K562 (cell line): ENCODE data around the gene ETS2. TPM values are rescaled to one million over a fixed set of nuclear protein-coding genes. Genes with fewer than 3 reads are reported as not detected.

Experiments used
- BCL6 ChIP-seq: fragments of 250-450 bp; sonication (Bioruptor Pico); IDR thresholded peaks from 2 replicates; pipeline ENCODE4 v1.4.0; 2020
- BHLHE40 ChIP-seq: IDR thresholded peaks from 2 replicates; pipeline ENCODE4 v1.6.1; 2011; ENCODE audit warnings: low read length, improper control_type of control experiment
- CAMTA2 ChIP-seq: fragments of 250-450 bp; sonication (Bioruptor Pico); conservative IDR thresholded peaks from 2 replicates; pipeline ENCODE4 v1.5.1; 2022
- CREM ChIP-seq: IDR thresholded peaks from 2 replicates; pipeline ENCODE4 v1.6.1; 2014; ENCODE audit warnings: antibody characterized with exemption, low read depth
- JUND ChIP-seq, 2 experiments: IDR thresholded peaks; 2 replicates in 1 of 2; 3 replicates in 1 of 2; pipeline ENCODE4 v1.6.1; 2011; ENCODE audit warnings: borderline replicate concordance in 2 of 2, low read depth in 2 of 2, low read length in 2 of 2, improper control_type of control experiment in 1 of 2, missing biosample characterization in 1 of 2, missing genetic modification characterization in 1 of 2, missing genetic modification reagents in 1 of 2
- NFE2 ChIP-seq: IDR thresholded peaks from 2 replicates; pipeline ENCODE4 v1.6.1; 2014; ENCODE audit warnings: antibody characterized with exemption, low read depth
- NRF1 ChIP-seq, 2 experiments: fragments of 450-650 bp; IDR thresholded peaks in 1 of 2; conservative IDR thresholded peaks in 1 of 2; 2 replicates each; pipeline ENCODE4 v1.6.1; 2014; ENCODE audit warnings: mild to moderate bottlenecking in 2 of 2
- SMARCA4 ChIP-seq: fragments of 450-650 bp; IDR thresholded peaks from 2 replicates; pipeline ENCODE4 v1.6.1; 2016
- TGIF2 ChIP-seq: sonication (generic); formaldehyde crosslinking; IDR thresholded peaks from 2 replicates; pipeline ENCODE4 v1.8.1; 2022; ENCODE audit warnings: mild to moderate bottlenecking, missing genetic modification reagents, moderate library complexity
- ZNF639 ChIP-seq, 2 experiments: fragments of 200-800 bp in 1 of 2; sonication (Bioruptor generic) in 1 of 2; sonication (generic) in 1 of 2; formaldehyde crosslinking in 1 of 2; IDR thresholded peaks in 1 of 2; conservative IDR thresholded peaks in 1 of 2; 2 replicates each; pipeline versions ENCODE4 v1.5.0 to v1.6.1; 2016 to 2020; ENCODE audit warnings: missing compliant biosample characterization in 1 of 2, missing genetic modification characterization in 1 of 2, missing genetic modification reagents in 1 of 2
- polyA plus RNA-seq, 8 experiments: library from polyadenylated mRNA; depleted of rRNA in 4 of 8; stranded (reverse) in 5 of 8; unstranded in 3 of 8; fragments of >200 nt; fragmentation: Nextera tagmentation in 2 of 8; fragmentation: Illumina TruSeq in 1 of 8; extraction: Ambion mirVana in 2 of 8; extraction: Trizol in 1 of 8; gene quantifications; 2 replicates each; pipeline versions ENCODE4 v1.2.1 to v1.2.3, GENCODE V29; 2011 to 2014; ENCODE audit warnings: inconsistent platforms in 1 of 8, missing spikeins in 1 of 8
- total RNA-seq, 7 experiments: library from RNA; depleted of rRNA in 6 of 7; stranded (reverse); fragments of >200 nt in 6 of 7; fragmentation: Illumina TruSeq in 2 of 7; extraction: Trizol in 2 of 7; gene quantifications; 2 replicates each; pipeline versions ENCODE4 v1.2.1 to v1.2.3, GENCODE V29; 2011 to 2021; ENCODE audit warnings: low replicate concordance in 1 of 7
- TF ChIP-seq, protein P1 (sequence below): sonication (generic); formaldehyde crosslinking; IDR thresholded peaks from 2 replicates; pipeline ENCODE4 v1.8.0; 2022; ENCODE audit warnings: missing genetic modification reagents, mild to moderate bottlenecking, borderline replicate concordance
- TF ChIP-seq, protein P2 (sequence below), 2 experiments: fragments of 450-650 bp; conservative IDR thresholded peaks; 2 replicates each; pipeline ENCODE4 v1.6.1; 2017; ENCODE audit warnings: mild to moderate bottlenecking in 2 of 2, moderate library complexity in 2 of 2
- TF ChIP-seq, protein P3 (sequence below), 2 experiments: IDR thresholded peaks in 1 of 2; conservative IDR thresholded peaks in 1 of 2; 2 replicates each; pipeline ENCODE4 v1.6.1; 2016; ENCODE audit warnings: low read depth in 2 of 2, mild to moderate bottlenecking in 1 of 2, missing compliant biosample characterization in 1 of 2, missing genetic modification characterization in 1 of 2, moderate library complexity in 1 of 2

Gene ETS2
- total and polyA plus RNA-seq, 9 of the 15 experiments (the other 6 are each of a cell fraction or from before 2014, with no cell fraction given), result 1.7 to 24.4 (median 12.2) TPM

- TF ChIP-seq ZNF639 (CRISPR knock-in tag; conservative IDR thresholded peaks at IDR 0.05 in 1 of 2, IDR thresholded peaks at IDR 0.05 in 1 of 2), result peak in 1 of 2 experiments; percentile 68; a peak in 1 of 4 replicates
- TF ChIP-seq, protein P1, sequence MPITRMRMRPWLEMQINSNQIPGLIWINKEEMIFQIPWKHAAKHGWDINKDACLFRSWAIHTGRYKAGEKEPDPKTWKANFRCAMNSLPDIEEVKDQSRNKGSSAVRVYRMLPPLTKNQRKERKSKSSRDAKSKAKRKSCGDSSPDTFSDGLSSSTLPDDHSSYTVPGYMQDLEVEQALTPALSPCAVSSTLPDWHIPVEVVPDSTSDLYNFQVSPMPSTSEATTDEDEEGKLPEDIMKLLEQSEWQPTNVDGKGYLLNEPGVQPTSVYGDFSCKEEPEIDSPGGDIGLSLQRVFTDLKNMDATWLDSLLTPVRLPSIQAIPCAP (CRISPR knock-in tag), result no peak
- TF ChIP-seq, protein P2, sequence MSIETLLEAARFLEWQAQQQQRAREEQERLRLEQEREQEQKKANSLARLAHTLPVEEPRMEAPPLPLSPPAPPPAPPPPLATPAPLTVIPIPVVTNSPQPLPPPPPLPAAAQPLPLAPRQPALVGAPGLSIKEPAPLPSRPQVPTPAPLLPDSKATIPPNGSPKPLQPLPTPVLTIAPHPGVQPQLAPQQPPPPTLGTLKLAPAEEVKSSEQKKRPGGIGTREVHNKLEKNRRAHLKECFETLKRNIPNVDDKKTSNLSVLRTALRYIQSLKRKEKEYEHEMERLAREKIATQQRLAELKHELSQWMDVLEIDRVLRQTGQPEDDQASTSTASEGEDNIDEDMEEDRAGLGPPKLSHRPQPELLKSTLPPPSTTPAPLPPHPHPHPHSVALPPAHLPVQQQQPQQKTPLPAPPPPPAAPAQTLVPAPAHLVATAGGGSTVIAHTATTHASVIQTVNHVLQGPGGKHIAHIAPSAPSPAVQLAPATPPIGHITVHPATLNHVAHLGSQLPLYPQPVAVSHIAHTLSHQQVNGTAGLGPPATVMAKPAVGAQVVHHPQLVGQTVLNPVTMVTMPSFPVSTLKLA (conservative IDR thresholded peaks at IDR 0.05), result no peak
- no peak for TF ChIP-seq TGIF2
- 0 out of 2 replicates have a peak, but pooled peaks have one; percentile 16 for TF ChIP-seq SMARCA4
- TF ChIP-seq JUND (IDR thresholded peaks at IDR 0.05; ENCODE audit: borderline replicate concordance, low read depth, low read length), result no peak
- no peak; the same call in 2 of the 3 replicates for TF ChIP-seq JUND (tag; IDR thresholded peaks at IDR 0.05; ENCODE audit: borderline replicate concordance, low read depth, low read length)
- no peak for TF ChIP-seq CAMTA2 (CRISPR knock-in tag)
- TF ChIP-seq NFE2, result peak; percentile 82
- TF ChIP-seq NRF1 (conservative IDR thresholded peaks at IDR 0.05 in 1 of 2, IDR thresholded peaks at IDR 0.05 in 1 of 2), result no peak
- TF ChIP-seq, protein P3, sequence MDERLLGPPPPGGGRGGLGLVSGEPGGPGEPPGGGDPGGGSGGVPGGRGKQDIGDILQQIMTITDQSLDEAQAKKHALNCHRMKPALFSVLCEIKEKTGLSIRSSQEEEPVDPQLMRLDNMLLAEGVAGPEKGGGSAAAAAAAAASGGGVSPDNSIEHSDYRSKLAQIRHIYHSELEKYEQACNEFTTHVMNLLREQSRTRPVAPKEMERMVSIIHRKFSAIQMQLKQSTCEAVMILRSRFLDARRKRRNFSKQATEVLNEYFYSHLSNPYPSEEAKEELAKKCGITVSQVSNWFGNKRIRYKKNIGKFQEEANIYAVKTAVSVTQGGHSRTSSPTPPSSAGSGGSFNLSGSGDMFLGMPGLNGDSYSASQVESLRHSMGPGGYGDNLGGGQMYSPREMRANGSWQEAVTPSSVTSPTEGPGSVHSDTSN (CRISPR knock-in tag; IDR thresholded peaks at IDR 0.05; ENCODE audit: low read depth), result no peak
- TF ChIP-seq, protein P3 (tag; conservative IDR thresholded peaks at IDR 0.05; ENCODE audit: low read depth), result peak; percentile 92
- no peak for TF ChIP-seq BCL6 (CRISPR knock-in tag)
- TF ChIP-seq BHLHE40, result peak; percentile 73
- 0 out of 2 replicates have a peak, but pooled peaks have one; percentile 25 for TF ChIP-seq CREM
These were observed 45.5 kb upstream of the ETS2 start (continued) for GRCh38 chr21:38760017-38760761.
